DMS79 (cell line): ENCODE data around the gene MEG3.

ENCODE experiments used
- DNase-seq: peaks from one replicate; lab custom pipeline; 2025; lab: John Stamatoyannopoulos, UW

The MEG3 gene

GRCh38 chr14:100898465-100898864, 72.5 kb downstream of the MEG3 start:
- DNase-seq, result no peak

GRCh38 chr14:100898935-100899883, 73.3 kb downstream of the MEG3 start:
- peak; percentile 74 for DNase-seq

GRCh38 chr14:100899884-100900771, 74.2 kb downstream of the MEG3 start:
- peak; percentile 49 for DNase-seq

- DNase-seq, result peak; percentile 60
Observed at GRCh38 chr14:100900837-100901390, 75.0 kb downstream of the MEG3 start.

GRCh38 chr14:100901391-100902183, 75.7 kb downstream of the MEG3 start:
- DNase-seq, result no peak

GRCh38 chr14:100902295-100903133, 76.6 kb downstream of the MEG3 start:
- DNase-seq, result no peak

GRCh38 chr14:100903134-100903468, 77.2 kb downstream of the MEG3 start:
- no peak for DNase-seq

GRCh38 chr14:100903672-100904185, 77.8 kb downstream of the MEG3 start, which contains the start of gene RTL1:
RTL1 (minus strand) TSS chr14:100903722; CDS start chr14:100884788, 18,934 bp downstream.
- no peak for DNase-seq

GRCh38 chr14:100904307-100905087, 78.6 kb downstream of the MEG3 start:
- peak; percentile 49 for DNase-seq

- no peak for DNase-seq
Observed at GRCh38 chr14:100905166-100905565, 79.2 kb downstream of the MEG3 start.

- DNase-seq, result no peak
Observed at GRCh38 chr14:100906420-100906819, 80.5 kb downstream of the MEG3 start.

- no peak for DNase-seq
Observed at GRCh38 chr14:100907240-100907639, 81.3 kb downstream of the MEG3 start.

GRCh38 chr14:100909439-100909838, 83.5 kb downstream of the MEG3 start:
- DNase-seq, result no peak
